ENCODE measurements around the gene PIGM.

- TF ChIP-seq CTCF (IDR thresholded peaks at IDR 0.05): no peak
- no peak for TF ChIP-seq POLR2A (IDR thresholded peaks at IDR 0.05)
- no peak for TF ChIP-seq EP300 (IDR thresholded peaks at IDR 0.05)
Observed at GRCh38 chr1:160045653-160046052, 13.9 kb upstream of the PIGM start.
